Ovary (tissue), 9 donors: ENCODE results near the gene SYT17. TPM values are rescaled to one million over a fixed set of nuclear protein-coding genes. Genes with fewer than 3 reads are reported as not detected.

ENCODE experiments used
- DNase-seq, 5 donors: peaks; one replicate each; pipeline ENCODE4 v3.0.0-alpha.2; 2019 to 2020
- H3K27ac ChIP-seq, 2 donors: fragments of 200-600 bp; one replicate each; pipeline versions ENCODE4 v1.5.1 to v1.8.0; 2019 to 2022
- H3K27me3 ChIP-seq: fragments of 200-600 bp; one replicate; pipeline ENCODE4 v1.8.0; 2022
- H3K36me3 ChIP-seq: fragments of 200-600 bp; sonication (generic); one replicate; pipeline ENCODE4 v1.5.1; 2019
- H3K4me1 ChIP-seq: one replicate; pipeline ENCODE4 v1.8.1; 2013; ENCODE audit warnings: mild to moderate bottlenecking, moderate library complexity; ENCODE audit not compliant: insufficient read depth
- H3K4me3 ChIP-seq: fragments of 200-600 bp; sonication (generic); one replicate; pipeline ENCODE4 v1.5.1; 2017
- H3K9me3 ChIP-seq, 2 donors: fragments of 200-600 bp in 1 of 2; sonication (generic) in 1 of 2; one replicate each; pipeline versions ENCODE4 v1.5.1 to v1.8.1; 2013 to 2019; ENCODE audit warnings: mild to moderate bottlenecking in 1 of 2, moderate library complexity in 1 of 2
- CTCF ChIP-seq, 3 donors: fragments of 450-650 bp in 2 of 3; fragments of 200-600 bp in 1 of 3; IDR thresholded peaks; one replicate each; pipeline versions ENCODE4 v1.5.1 to v1.8.0; 2016 to 2022; ENCODE audit warnings: antibody characterized with exemption in 3 of 3, mild to moderate bottlenecking in 1 of 3
- EP300 ChIP-seq: sonication (generic); formaldehyde crosslinking; IDR thresholded peaks from one replicate; pipeline ENCODE4 v1.6.1; 2017; ENCODE audit warnings: antibody characterized with exemption
- POLR2A ChIP-seq: fragments of 450-650 bp; IDR thresholded peaks from one replicate; pipeline ENCODE4 v1.6.1; 2017; ENCODE audit warnings: antibody characterized with exemption, mild to moderate bottlenecking, moderate library complexity
- WGBS, 3 donors: extraction: QIAGEN DNeasy Blood & Tissue Kit in 1 of 3; methylation state at CpG; one replicate each; pipeline versions ENCODE4 v1.1.5 to v1.1.7; 2013 to 2017; 5-methylcytosine and 5-hydroxymethylcytosine counted together
- intact Hi-C, 4 donors: fragments of 100-400 bp; cut with DNase I; formaldehyde crosslinking; loops; one replicate each; pipeline versions ENCODE4 v1.11.0 to v1.15.1; 2022 to 2023
- polyA plus RNA-seq, 2 donors: library from polyadenylated mRNA; stranded (reverse); fragments of 200-250 nt in 1 of 2; fragments of 350-450 nt in 1 of 2; fragmentation: Illumina TruSeq in 1 of 2; extraction: RNeasy Lipid Tissue Mini Kit (QIAGEN cat#74804) in 1 of 2; gene quantifications; one replicate each; pipeline ENCODE4 v1.2.3, GENCODE V29; 2013 to 2014
- total RNA-seq, 7 donors: library from RNA; depleted of rRNA in 2 of 7; stranded (reverse); fragments of >200 nt in 2 of 7; fragmentation: NEBNext Ultra II Directional in 3 of 7; extraction: Animal tissue kit (Norgen Biotek cat#: 25700) in 3 of 7; gene quantifications; one replicate each; pipeline versions ENCODE4 v1.1.0 to v1.2.4, GENCODE V29; 2016 to 2023
- donor health status: DM: no; HTN: no; CAD: no; lungs with moderate emphysema.
- donor health status: DM: no; HTN: no; CAD: no.
- donor health status: Bipolar disorder and iron deficiency.
- donor health status: DM: yes; HTN: yes; CAD: no.
- donor health status: DM: no; HTN: no; CAD: no.
- donor health status: DM: yes; HTN: yes; CAD: no.

Gene SYT17
- total and polyA plus RNA-seq, 9 donors, result 0.36 to 1.5 (median 0.82) TPM

- Histone ChIP-seq H3K9me3 (no peaks in the 10 kb centered on the region), H3K4me1 (no peaks in the 10 kb centered on the region), H3K36me3 (no peaks in the 10 kb centered on the region), H3K4me3 (no peak overlapping the region), H3K27ac (no peak overlapping the region), H3K27me3 (no peaks in the 10 kb centered on the region)
- no peak for DNase-seq
- intact Hi-C loops, result loop anchor here in 1 of 4 donors (10.0 kb wide), 1 partner anchor 1617 kb away; no protein-coding TSS in a partner anchor
- 49 to 74% (median 63%) methylated on average over 8 of the region's 8 CpGs for WGBS, 3 donors
- TF ChIP-seq EP300 (no peak), POLR2A (no peak), CTCF (IDR thresholded peaks at IDR 0.05) (no peak)
Measured at GRCh38 chr16:19231881-19232280, 63.8 kb downstream of the SYT17 start.

GRCh38 chr16:19232988-19233387 lies 64.9 kb downstream of the SYT17 start:
- Histone ChIP-seq H3K9me3 (peaks cover 0 to 4% of the 10 kb centered on the region in 2 donors), H3K36me3 (no peaks in the 10 kb centered on the region), H3K4me1 (no peaks in the 10 kb centered on the region), H3K27me3 (no peaks in the 10 kb centered on the region), H3K27ac (no peak overlapping the region), H3K4me3 (no peak overlapping the region)
- TF ChIP-seq CTCF (IDR thresholded peaks at IDR 0.05) (no peak), POLR2A (no peak), EP300 (no peak)
- intact Hi-C loops, result loop anchor here in 1 of 4 donors (10.0 kb wide), 1 partner anchor 1618 kb away; no protein-coding TSS in a partner anchor
- DNase-seq, result no peak
- WGBS, 3 donors, result 42 to 56% (median 46%) methylated on average over 5 of the region's 5 CpGs

- no peak overlapping the region for H3K27ac ChIP-seq
- peaks cover 0 to 15% of the 10 kb centered on the region in 2 donors for H3K9me3 ChIP-seq
- H3K36me3 ChIP-seq, result no peaks in the 10 kb centered on the region
- TF ChIP-seq POLR2A (no peak), EP300 (no peak), CTCF (IDR thresholded peaks at IDR 0.05) (no peak)
- H3K27me3 ChIP-seq, result no peaks in the 10 kb centered on the region
- WGBS, 3 donors, result 84 to 91% (median 88%) methylated on average over 4 of the region's 4 CpGs
- no peaks in the 10 kb centered on the region for H3K4me1 ChIP-seq
- H3K4me3 ChIP-seq, result no peak overlapping the region
- no peak for DNase-seq
- intact Hi-C loops, result loop anchor here in 1 of 4 donors (10.0 kb wide), 1 partner anchor 1621 kb away; no protein-coding TSS in a partner anchor
Measured at GRCh38 chr16:19235478-19235877, 67.4 kb downstream of the SYT17 start.

GRCh38 chr16:19235886-19236285 lies 67.8 kb downstream of the SYT17 start:
- 92 to 95% (median 93%) methylated on average over 4 of the region's 4 CpGs for WGBS, 3 donors
- no peaks in the 10 kb centered on the region for H3K36me3 ChIP-seq
- no peaks in the 10 kb centered on the region for H3K4me1 ChIP-seq
- intact Hi-C loops, result loop anchor here in 1 of 4 donors (10.0 kb wide), 1 partner anchor 1621 kb away; no protein-coding TSS in a partner anchor
- no peak overlapping the region for H3K4me3 ChIP-seq
- peaks cover 0 to 15% of the 10 kb centered on the region in 2 donors for H3K9me3 ChIP-seq
- H3K27ac ChIP-seq, result no peak overlapping the region
- no peak for TF ChIP-seq POLR2A
- TF ChIP-seq CTCF (IDR thresholded peaks at IDR 0.05), result no peak
- no peak for TF ChIP-seq EP300
- no peaks in the 10 kb centered on the region for H3K27me3 ChIP-seq
- no peak for DNase-seq
